H1 (cell line): ENCODE results near the gene HMCN2. TPM values are rescaled to one million over a fixed set of nuclear protein-coding genes. Genes with fewer than 3 reads are reported as not detected.

Experiments
- CTCF ChIA-PET: fragments of 300-600 bp; sonication (Branson Sonifier 250); formaldehyde crosslinking; loops from one replicate; lab custom pipeline; 2021; ENCODE audit not compliant: partially characterized antibody; lab: Charles Lee
- POLR2A ChIA-PET: fragments of 300-600 bp; sonication (Branson Sonifier 250); formaldehyde crosslinking; loops from one replicate; lab custom pipeline; 2021; ENCODE audit warnings: inconsistent platforms; ENCODE audit not compliant: partially characterized antibody; lab: Charles Lee
- DNase-seq, 2 experiments: peaks; one replicate each; pipeline versions ENCODE4 v3.0.0 to v3.0.0-alpha.2; 2010 to 2022; ENCODE audit warnings: low spot score in 2 of 2, low read depth in 1 of 2, mixed read lengths in 1 of 2
- FAIRE-seq: peaks from 2 replicates; lab custom pipeline; 2011; peaks lifted over from hg19 to GRCh38; lab: Jason Lieb, UNC
- H2AFZ ChIP-seq: 2 replicates; pipeline ENCODE4 v1.8.1; 2012; ENCODE audit warnings: low read length, inconsistent platforms
- H2AK5ac ChIP-seq: 2 replicates; pipeline ENCODE4 v1.6.1; 2013; ENCODE audit warnings: low read depth, low read length
- H2BK120ac ChIP-seq: replicated peaks from 2 replicates; pipeline ENCODE3; 2013; ENCODE audit warnings: low read depth, low read length, inconsistent platforms
- H2BK12ac ChIP-seq: 2 replicates; pipeline ENCODE4 v1.6.1; 2013; ENCODE audit warnings: low read depth, low read length
- H2BK15ac ChIP-seq: 2 replicates; pipeline ENCODE4 v1.6.1; 2013; ENCODE audit warnings: low read length
- H2BK20ac ChIP-seq: 2 replicates; pipeline ENCODE4 v1.6.1; 2013; ENCODE audit warnings: low read length
- H2BK5ac ChIP-seq: 2 replicates; pipeline ENCODE4 v1.6.1; 2013; ENCODE audit warnings: low read depth, low read length
- H3K14ac ChIP-seq: 2 replicates; pipeline ENCODE4 v1.6.1; 2013; ENCODE audit warnings: inconsistent platforms; ENCODE audit not compliant: insufficient read length
- H3K18ac ChIP-seq: 2 replicates; pipeline ENCODE4 v1.6.1; 2013; ENCODE audit warnings: low read length; ENCODE audit errors: extremely low read depth
- H3K23ac ChIP-seq: 2 replicates; pipeline ENCODE4 v1.6.1; 2013; ENCODE audit warnings: inconsistent platforms; ENCODE audit not compliant: insufficient read length
- H3K23me2 ChIP-seq: 2 replicates; pipeline ENCODE4 v1.6.1; 2013; ENCODE audit warnings: low read depth, low read length
- H3K27ac ChIP-seq: 2 replicates; pipeline ENCODE4 v1.6.1; 2011; ENCODE audit warnings: low read depth, low read length, inconsistent platforms
- H3K27me3 ChIP-seq, 4 experiments: replicated peaks in 1 of 4; 1 replicate in 1 of 4; 2 replicates in 3 of 4; pipeline versions ENCODE4 v1.6.1 to v1.8.1; 2011 to 2013; ENCODE audit warnings: low read length in 3 of 4, mild to moderate bottlenecking in 3 of 4, inconsistent platforms in 2 of 4, mixed read lengths in 2 of 4, moderate library complexity in 1 of 4; ENCODE audit not compliant: control insufficient read depth in 3 of 4, insufficient read depth in 3 of 4; ENCODE audit errors: extremely low read depth in 1 of 4
- H3K36me3 ChIP-seq, 4 experiments: 2 replicates each; pipeline versions ENCODE4 v1.6.1 to v1.8.1; 2011 to 2013; ENCODE audit warnings: mild to moderate bottlenecking in 4 of 4, low read length in 3 of 4, moderate library complexity in 2 of 4, control low read depth in 1 of 4, inconsistent platforms in 1 of 4; ENCODE audit not compliant: insufficient read depth in 4 of 4, control insufficient read depth in 2 of 4
- H3K4ac ChIP-seq: replicated peaks from 2 replicates; pipeline ENCODE3; 2013; ENCODE audit warnings: low read length, low read depth, mixed read lengths, inconsistent platforms; ENCODE audit not compliant: insufficient read length
- H3K4me1 ChIP-seq, 4 experiments: replicated peaks in 1 of 4; 1 replicate in 1 of 4; 2 replicates in 3 of 4; pipeline versions ENCODE4 v1.6.1 to v1.8.1; 2011 to 2013; ENCODE audit warnings: low read length in 3 of 4, inconsistent platforms in 2 of 4, mixed read lengths in 1 of 4; ENCODE audit not compliant: insufficient read depth in 4 of 4, control insufficient read depth in 3 of 4
- H3K4me2 ChIP-seq, 2 experiments: 2 replicates each; pipeline versions ENCODE4 v1.6.1 to v1.8.1; 2011 to 2013; ENCODE audit warnings: low read depth in 2 of 2, low read length in 2 of 2, control low read depth in 1 of 2, inconsistent platforms in 1 of 2, mild to moderate bottlenecking in 1 of 2; ENCODE audit not compliant: insufficient read depth in 1 of 2
- H3K4me3 ChIP-seq, 4 experiments: fragments of 200-600, 300-600 bp in 1 of 4; sonication (generic), shearing (Covaris generic), sonication (Bioruptor Twin) in 1 of 4; 2 replicates each; pipeline versions ENCODE4 v1.5.1 to v1.8.1; 2011 to 2016; ENCODE audit warnings: low read length in 4 of 4, low read depth in 3 of 4, control low read depth in 2 of 4, inconsistent platforms in 2 of 4, mild to moderate bottlenecking in 2 of 4, mixed read lengths in 1 of 4, moderate library complexity in 1 of 4; ENCODE audit not compliant: insufficient read depth in 2 of 4; ENCODE audit errors: extremely low read depth in 1 of 4
- H3K56ac ChIP-seq: replicated peaks from 2 replicates; pipeline ENCODE3; 2013; ENCODE audit warnings: low read depth, mild to moderate bottlenecking, mixed read lengths, low read length, inconsistent platforms; ENCODE audit not compliant: insufficient read length
- H3K79me1 ChIP-seq: 2 replicates; pipeline ENCODE4 v1.6.1; 2013; ENCODE audit warnings: low read depth, low read length, control low read depth
- H3K79me2 ChIP-seq, 2 experiments: 2 replicates each; pipeline versions ENCODE4 v1.6.1 to v1.8.1; 2012 to 2013; ENCODE audit warnings: low read length in 2 of 2, mild to moderate bottlenecking in 2 of 2, inconsistent platforms in 1 of 2; ENCODE audit not compliant: insufficient read depth in 2 of 2, control insufficient read depth in 1 of 2
- H3K9ac ChIP-seq, 4 experiments: replicated peaks in 1 of 4; 1 replicate in 1 of 4; 2 replicates in 3 of 4; pipeline versions ENCODE4 v1.6.1 to v1.8.1; 2011 to 2013; ENCODE audit warnings: low read depth in 3 of 4, low read length in 3 of 4, control low read depth in 2 of 4, mild to moderate bottlenecking in 2 of 4, moderate library complexity in 2 of 4, inconsistent platforms in 1 of 4; ENCODE audit errors: extremely low read depth in 1 of 4
- H3K9me3 ChIP-seq, 2 experiments: 2 replicates each; pipeline versions ENCODE4 v1.6.1 to v1.8.1; 2012 to 2013; ENCODE audit warnings: mild to moderate bottlenecking in 2 of 2, moderate library complexity in 2 of 2, control low read depth in 1 of 2, inconsistent platforms in 1 of 2, low read depth in 1 of 2, low read length in 1 of 2, mixed read lengths in 1 of 2; ENCODE audit not compliant: insufficient read depth in 2 of 2
- H4K20me1 ChIP-seq, 2 experiments: replicated peaks in 1 of 2; 2 replicates each; pipeline versions ENCODE3 to v1.8.1; 2011 to 2013; ENCODE audit warnings: inconsistent platforms in 2 of 2, low read length in 2 of 2, mild to moderate bottlenecking in 1 of 2; ENCODE audit not compliant: insufficient read depth in 2 of 2, control insufficient read depth in 1 of 2
- H4K5ac ChIP-seq: 2 replicates; pipeline ENCODE4 v1.6.1; 2013; ENCODE audit warnings: low read length, low read depth, mixed read lengths, inconsistent platforms; ENCODE audit not compliant: insufficient read length
- H4K8ac ChIP-seq: 2 replicates; pipeline ENCODE4 v1.8.0; 2013; ENCODE audit warnings: mild to moderate bottlenecking, moderate library complexity, low read length, inconsistent platforms; ENCODE audit not compliant: insufficient read depth; ENCODE audit errors: extremely low read depth
- H4K91ac ChIP-seq: replicated peaks from 2 replicates; pipeline ENCODE3; 2013; ENCODE audit warnings: low read length, mixed read lengths, inconsistent platforms; ENCODE audit not compliant: insufficient read length
- WGBS, 2 experiments: shearing (Covaris generic) in 1 of 2; methylation state at CpG; one replicate each; pipeline versions ENCODE4 v1.1.6 to v1.1.7; 2013 to 2015; ENCODE audit warnings: low lambda C conversion rate in 2 of 2, mixed read lengths in 2 of 2, inconsistent platforms in 1 of 2, low coverage in 1 of 2, missing lambda C conversion rate in 1 of 2; ENCODE audit not compliant: insufficient replicate concordance in 2 of 2, insufficient coverage in 1 of 2, insufficient read length in 1 of 2; ENCODE audit errors: extremely low coverage in 1 of 2, missing lambda C conversion rate in 1 of 2; 5-methylcytosine and 5-hydroxymethylcytosine counted together
- polyA plus RNA-seq, 7 experiments: library from polyadenylated mRNA; depleted of rRNA in 3 of 7; stranded (reverse) in 5 of 7; unstranded in 2 of 7; fragments of >200 nt in 5 of 7; fragments of 200-250 nt in 2 of 7; gene quantifications; 1 replicate in 5 of 7; 2 replicates in 1 of 7; 4 replicates in 1 of 7; pipeline versions ENCODE4 v1.2.1 to v1.2.3, GENCODE V29; 2011 to 2013; ENCODE audit warnings: missing spikeins in 2 of 7, mixed read lengths in 2 of 7
- total RNA-seq: library from RNA; stranded (reverse); fragmentation: NEBNext Ultra II Directional; extraction: Animal tissue kit (Norgen Biotek cat#: 25700); gene quantifications from 2 replicates; pipeline ENCODE4 v1.2.1, GENCODE V29; 2021

HMCN2 gene
- total and polyA plus RNA-seq, 2 of the 8 experiments (the other 6 are each of a cell fraction or from before 2014, with no cell fraction given) = 5.0 to 9.1 TPM

DNA sequence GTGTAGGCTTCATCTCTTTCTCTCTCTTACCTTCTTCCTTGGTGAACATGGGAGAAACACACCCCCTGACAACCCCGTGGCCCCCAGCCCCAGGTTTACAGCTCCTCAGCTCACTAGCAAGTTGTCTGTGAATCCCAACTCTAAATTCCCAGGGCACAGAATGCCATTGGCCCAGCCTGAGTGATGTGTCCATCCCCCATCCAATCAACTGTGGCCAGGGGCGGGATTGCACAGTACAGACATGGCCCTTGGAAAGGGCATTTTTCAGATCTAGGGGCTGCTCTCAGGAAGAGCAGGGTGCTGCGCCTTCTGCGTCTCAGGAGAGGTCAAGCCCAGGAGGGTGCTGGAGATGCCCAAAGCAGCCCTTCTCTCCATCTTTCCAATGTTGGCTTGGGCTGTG is 131.0 kb downstream of the HMCN2 start:
- no peaks in the 10 kb centered on the region for H3K4me1 ChIP-seq
- POLR2A ChIA-PET = interaction anchor here (0.6 to 1.3 kb wide), 4 partner anchors 14 to 105 kb away, joined by 3 to 6 read pairs (median 4); no protein-coding TSS in a partner anchor
- H2BK20ac ChIP-seq = no peak overlapping the region
- no peak overlapping the region for H4K91ac ChIP-seq
- DNase-seq (no peak), FAIRE-seq (no peak)
- no peak overlapping the region for H3K9ac ChIP-seq
- no peaks in the 10 kb centered on the region for H4K20me1 ChIP-seq
- no peak overlapping the region for H2AK5ac ChIP-seq
- no peak overlapping the region for H3K56ac ChIP-seq
- no peak overlapping the region for H3K4ac ChIP-seq
- no peak overlapping the region for H3K27ac ChIP-seq
- H2BK12ac ChIP-seq = no peak overlapping the region
- WGBS, 2 experiments = 98% methylated on average over 3 of the region's 4 CpGs; no CpG with 5 or more reads in 1 of the 2 experiments
- CTCF ChIA-PET = interaction anchor here (0.9 kb wide), 1 partner anchor 15 kb away, joined by 3 read pairs; no protein-coding TSS in a partner anchor
- no peak overlapping the region for H2BK120ac ChIP-seq
- no peaks in the 10 kb centered on the region for H3K9me3 ChIP-seq
- H3K14ac ChIP-seq = no peak overlapping the region
- H3K4me3 ChIP-seq = no peak overlapping the region
- no peaks in the 10 kb centered on the region; a peak in 1 of 8 replicates for H3K36me3 ChIP-seq
- H4K5ac ChIP-seq = no peak overlapping the region
- H2BK5ac ChIP-seq = no peak overlapping the region
- H3K23me2 ChIP-seq = no peaks in the 10 kb centered on the region
- no peaks in the 10 kb centered on the region for H3K27me3 ChIP-seq
- no peak overlapping the region for H2AFZ ChIP-seq
- H3K23ac ChIP-seq = no peak overlapping the region
- no peaks in the 10 kb centered on the region for H3K79me2 ChIP-seq
- no peak overlapping the region for H3K18ac ChIP-seq
- H4K8ac ChIP-seq = no peak overlapping the region
- H2BK15ac ChIP-seq = no peak overlapping the region
- no peaks in the 10 kb centered on the region for H3K79me1 ChIP-seq
- no peak overlapping the region for H3K4me2 ChIP-seq
